Nephron progenitor cell (in vitro differentiated cells): ENCODE data around the gene RIMBP2.

Source experiments
- DNase-seq: peaks from one replicate; pipeline ENCODE4 v3.0.0; 2021
- H3K27ac Mint-ChIP-seq: 2 replicates; pipeline ENCODE4 v1.8.0; 2021; ENCODE audit warnings: mild to moderate bottlenecking, moderate library complexity, mixed read lengths
- H3K27me3 Mint-ChIP-seq: 2 replicates; pipeline ENCODE4 v1.8.0; 2021; ENCODE audit warnings: mild to moderate bottlenecking, low read depth, mixed read lengths; ENCODE audit not compliant: poor library complexity
- H3K36me3 Mint-ChIP-seq: 2 replicates; pipeline ENCODE4 v1.8.0; 2021; ENCODE audit warnings: low read depth, mixed read lengths
- H3K4me1 Mint-ChIP-seq: 2 replicates; pipeline ENCODE4 v1.8.0; 2021; ENCODE audit warnings: mixed read lengths
- H3K4me3 Mint-ChIP-seq: 2 replicates; pipeline ENCODE4 v1.8.0; 2021; ENCODE audit warnings: mild to moderate bottlenecking, moderate library complexity, mixed read lengths
- H3K9me3 Mint-ChIP-seq: 2 replicates; pipeline ENCODE4 v1.8.0; 2021; ENCODE audit warnings: mild to moderate bottlenecking, moderate library complexity, mixed read lengths
- CTCF ChIP-seq: fragments of 200-600 bp; sonication (generic); IDR thresholded peaks from 2 replicates; pipeline ENCODE4 v1.5.0; 2021; ENCODE audit warnings: antibody characterized with exemption

Gene RIMBP2

GRCh38 chr12:130441771-130442760 lies 274.0 kb downstream of the RIMBP2 start:
- TF ChIP-seq CTCF: no peak
- no peak for DNase-seq
- Mint-ChIP-seq H3K4me1 (no peaks in the 10 kb centered on the region), H3K27ac (no peak overlapping the region), H3K36me3 (peaks cover 5% of the 10 kb centered on the region), H3K27me3 (peaks cover 5% of the 10 kb centered on the region), H3K9me3 (peaks cover 14% of the 10 kb centered on the region), H3K4me3 (no peak overlapping the region)

GRCh38 chr12:130440411-130441080 lies 275.6 kb downstream of the RIMBP2 start:
- no peak overlapping the region for H3K27ac Mint-ChIP-seq
- peaks cover 5% of the 10 kb centered on the region for H3K36me3 Mint-ChIP-seq
- no peak overlapping the region for H3K4me3 Mint-ChIP-seq
- DNase-seq: no peak
- no peaks in the 10 kb centered on the region for H3K4me1 Mint-ChIP-seq
- H3K27me3 Mint-ChIP-seq: peaks cover 5% of the 10 kb centered on the region
- H3K9me3 Mint-ChIP-seq: peaks cover 14% of the 10 kb centered on the region
- no peak for TF ChIP-seq CTCF

GRCh38 chr12:130439250-130439649 lies 276.8 kb downstream of the RIMBP2 start:
- peaks cover 14% of the 10 kb centered on the region for H3K9me3 Mint-ChIP-seq
- H3K27me3 Mint-ChIP-seq: peaks cover 3% of the 10 kb centered on the region
- H3K36me3 Mint-ChIP-seq: peaks cover 9% of the 10 kb centered on the region
- H3K4me1 Mint-ChIP-seq: no peaks in the 10 kb centered on the region
- no peak for DNase-seq
- no peak overlapping the region for H3K27ac Mint-ChIP-seq
- TF ChIP-seq CTCF: no peak
- H3K4me3 Mint-ChIP-seq: no peak overlapping the region

- Mint-ChIP-seq H3K4me1 (no peaks in the 10 kb centered on the region), H3K27me3 (peaks cover 3% of the 10 kb centered on the region), H3K4me3 (no peak overlapping the region), H3K27ac (no peak overlapping the region), H3K36me3 (peaks cover 15% of the 10 kb centered on the region), H3K9me3 (peaks cover 15% of the 10 kb centered on the region)
- no peak for TF ChIP-seq CTCF
- no peak for DNase-seq
Observed at GRCh38 chr12:130438711-130439110, 277.4 kb downstream of the RIMBP2 start.

GRCh38 chr12:130438243-130438620 lies 277.9 kb downstream of the RIMBP2 start:
- Mint-ChIP-seq H3K4me1 (no peaks in the 10 kb centered on the region), H3K27ac (no peak overlapping the region), H3K4me3 (no peak overlapping the region), H3K9me3 (peaks cover 19% of the 10 kb centered on the region), H3K27me3 (peaks cover 3% of the 10 kb centered on the region), H3K36me3 (peaks cover 19% of the 10 kb centered on the region)
- TF ChIP-seq CTCF: no peak
- no peak for DNase-seq
